Smooth muscle cell (in vitro differentiated cells): ENCODE data around the gene SHISA5. TPM values are rescaled to one million over a fixed set of nuclear protein-coding genes. Genes with fewer than 3 reads are reported as not detected.
"Not testable (repeated sequence)": the region's sequence is repeated elsewhere in the genome, so short reads cannot be mapped to it uniquely, and the experiment has no call there.

ENCODE experiments used
- DNase-seq: peaks from one replicate; lab custom pipeline; 2025; ENCODE audit not compliant: unreplicated experiment; lab: John Stamatoyannopoulos, UW
- H2AFZ ChIP-seq: fragments of 200-600 bp; sonication (generic); 2 replicates; pipeline ENCODE4 v1.6.0; 2016; ENCODE audit warnings: antibody characterized with exemption, low read depth, mild to moderate bottlenecking
- H3F3A ChIP-seq: fragments of 200-600 bp; sonication (generic); 2 replicates; pipeline ENCODE4 v1.6.0; 2017; ENCODE audit warnings: antibody characterized with exemption, low read depth
- H3K27ac ChIP-seq: fragments of 200-600 bp; sonication (generic); 2 replicates; pipeline ENCODE4 v1.5.1; 2016; ENCODE audit warnings: low read depth, mild to moderate bottlenecking
- H3K27me3 ChIP-seq: fragments of 200-600 bp; sonication (generic); 2 replicates; pipeline ENCODE4 v1.6.1; 2016; ENCODE audit warnings: low read depth, mild to moderate bottlenecking
- H3K36me3 ChIP-seq: fragments of 200-600 bp; sonication (generic); 2 replicates; pipeline ENCODE4 v1.5.1; 2016; ENCODE audit warnings: low read depth
- H3K4me1 ChIP-seq: fragments of 200-600 bp; sonication (generic); 2 replicates; pipeline ENCODE4 v1.5.1; 2016; ENCODE audit warnings: low read depth
- H3K4me2 ChIP-seq: fragments of 200-600 bp; sonication (generic); 2 replicates; pipeline ENCODE4 v1.6.0; 2016; ENCODE audit warnings: mild to moderate bottlenecking
- H3K4me3 ChIP-seq: fragments of 200-600 bp; sonication (generic); 2 replicates; pipeline ENCODE4 v1.5.1; 2016; ENCODE audit warnings: mild to moderate bottlenecking
- H3K79me2 ChIP-seq: fragments of 200-600 bp; sonication (generic); 2 replicates; pipeline ENCODE4 v1.6.0; 2016; ENCODE audit warnings: low read depth, mild to moderate bottlenecking
- H3K9ac ChIP-seq: fragments of 200-600 bp; sonication (generic); 2 replicates; pipeline ENCODE4 v1.6.0; 2016; ENCODE audit warnings: low read depth
- H3K9me3 ChIP-seq: fragments of 200-600 bp; sonication (generic); replicated peaks from 2 replicates; pipeline ENCODE4 v1.5.1; 2016; ENCODE audit warnings: low read depth
- H4K20me1 ChIP-seq: fragments of 200-600 bp; sonication (generic); 2 replicates; pipeline ENCODE4 v1.6.0; 2016; ENCODE audit warnings: low read depth
- WGBS: methylation state at CpG from one replicate; pipeline ENCODE4 v1.1.7; 2016; ENCODE audit warnings: low lambda C conversion rate; 5-methylcytosine and 5-hydroxymethylcytosine counted together
- polyA plus RNA-seq: library from polyadenylated mRNA; unstranded; fragments of >200 nt; fragmentation: Nextera tagmentation; extraction: Ambion mirVana; gene quantifications from 2 replicates; pipeline ENCODE4 v1.2.1, GENCODE V29; 2016
- total RNA-seq: library from RNA; depleted of rRNA; stranded (reverse); fragments of >200 nt; gene quantifications from 2 replicates; pipeline ENCODE4 v1.2.3, GENCODE V29; 2014
- TF ChIP-seq, protein P1 (sequence below): fragments of 200-600 bp; sonication (generic); IDR thresholded peaks from 2 replicates; pipeline ENCODE4 v1.5.1; 2017; ENCODE audit warnings: borderline replicate concordance, mild to moderate bottlenecking, antibody characterized with exemption; ENCODE audit not compliant: insufficient read depth, poor library complexity, severe bottlenecking

SHISA5 gene, protein sequence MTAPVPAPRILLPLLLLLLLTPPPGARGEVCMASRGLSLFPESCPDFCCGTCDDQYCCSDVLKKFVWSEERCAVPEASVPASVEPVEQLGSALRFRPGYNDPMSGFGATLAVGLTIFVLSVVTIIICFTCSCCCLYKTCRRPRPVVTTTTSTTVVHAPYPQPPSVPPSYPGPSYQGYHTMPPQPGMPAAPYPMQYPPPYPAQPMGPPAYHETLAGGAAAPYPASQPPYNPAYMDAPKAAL
- 111 and 124 TPM in 2 replicates for total RNA-seq
- polyA plus RNA-seq: 297 and 333 TPM in 2 replicates

DNA sequence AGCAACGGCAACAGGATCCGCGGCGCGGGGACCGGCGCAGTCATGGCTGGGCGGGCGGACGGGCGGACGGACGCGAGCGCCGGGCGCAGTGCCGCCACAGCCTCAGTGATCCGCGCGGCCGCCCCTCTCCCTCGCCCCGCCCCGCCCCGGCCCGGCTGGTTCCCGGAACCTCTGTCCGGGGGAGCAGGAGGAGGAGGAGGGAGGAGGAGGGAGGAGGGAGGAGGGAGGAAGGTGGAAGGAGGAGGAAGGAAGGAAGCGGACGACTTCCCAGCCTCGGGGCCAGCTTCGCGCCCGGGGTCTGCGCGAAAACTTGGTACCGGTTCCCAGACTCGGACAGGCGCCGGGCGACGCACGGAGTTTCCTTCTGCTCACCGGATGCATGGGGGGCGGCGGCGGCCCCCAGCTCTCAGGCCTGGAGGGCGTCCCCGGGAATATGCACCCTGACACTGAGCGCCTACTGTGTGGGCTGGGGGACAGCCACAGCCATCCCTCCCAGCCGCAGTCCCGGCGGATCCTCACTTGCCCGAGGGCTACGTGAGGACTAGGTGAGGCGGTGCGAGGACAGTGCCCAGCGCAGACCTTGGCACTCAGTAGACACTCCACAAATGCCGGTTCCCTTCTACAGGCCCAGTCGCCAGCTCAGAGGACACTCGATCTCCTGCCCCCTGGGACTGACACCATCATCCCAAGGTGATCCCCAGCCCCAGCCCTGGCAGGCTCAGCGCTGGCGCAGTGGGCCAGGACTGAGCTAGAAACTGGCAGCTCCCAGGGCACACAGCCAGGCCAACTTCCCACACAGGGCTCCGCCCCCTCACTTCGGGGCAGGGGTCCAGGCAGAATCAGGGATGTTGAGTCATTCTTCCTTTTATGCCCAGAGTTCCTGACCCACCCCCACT, at the start of gene SHISA5:
Gene SHISA5 (minus strand): TSS at position 124 of the 896 bp plus-strand sequence. CDS start 80 bp downstream, at position 44.
- TF ChIP-seq, protein P1, sequence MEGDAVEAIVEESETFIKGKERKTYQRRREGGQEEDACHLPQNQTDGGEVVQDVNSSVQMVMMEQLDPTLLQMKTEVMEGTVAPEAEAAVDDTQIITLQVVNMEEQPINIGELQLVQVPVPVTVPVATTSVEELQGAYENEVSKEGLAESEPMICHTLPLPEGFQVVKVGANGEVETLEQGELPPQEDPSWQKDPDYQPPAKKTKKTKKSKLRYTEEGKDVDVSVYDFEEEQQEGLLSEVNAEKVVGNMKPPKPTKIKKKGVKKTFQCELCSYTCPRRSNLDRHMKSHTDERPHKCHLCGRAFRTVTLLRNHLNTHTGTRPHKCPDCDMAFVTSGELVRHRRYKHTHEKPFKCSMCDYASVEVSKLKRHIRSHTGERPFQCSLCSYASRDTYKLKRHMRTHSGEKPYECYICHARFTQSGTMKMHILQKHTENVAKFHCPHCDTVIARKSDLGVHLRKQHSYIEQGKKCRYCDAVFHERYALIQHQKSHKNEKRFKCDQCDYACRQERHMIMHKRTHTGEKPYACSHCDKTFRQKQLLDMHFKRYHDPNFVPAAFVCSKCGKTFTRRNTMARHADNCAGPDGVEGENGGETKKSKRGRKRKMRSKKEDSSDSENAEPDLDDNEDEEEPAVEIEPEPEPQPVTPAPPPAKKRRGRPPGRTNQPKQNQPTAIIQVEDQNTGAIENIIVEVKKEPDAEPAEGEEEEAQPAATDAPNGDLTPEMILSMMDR: no peak
- peak within 1 kb of the TSS; percentile 45 for H3K27ac ChIP-seq
- peaks cover 7% of the 10 kb centered on the region for H3F3A ChIP-seq
- peak within 1 kb of the TSS; percentile 70 for H3K4me3 ChIP-seq
- no peaks in the 10 kb centered on the region for H3K27me3 ChIP-seq
- H3K9ac ChIP-seq: peak within 1 kb of the TSS; percentile 57
- 10% methylated on average over 44 of the region's 66 CpGs for WGBS
- H3K4me1 ChIP-seq: peaks cover 5% of the 10 kb centered on the region
- no peaks in the 10 kb centered on the region for H3K79me2 ChIP-seq
- no peaks in the 10 kb centered on the region for H3K9me3 ChIP-seq
- peak; percentile 22 for DNase-seq
- H2AFZ ChIP-seq: peak within 1 kb of the TSS; percentile 69
- H3K4me2 ChIP-seq: peak within 1 kb of the TSS; percentile 96
- H4K20me1 ChIP-seq: no peaks in the 10 kb centered on the region
- no peaks in the 10 kb centered on the region for H3K36me3 ChIP-seq

DNA sequence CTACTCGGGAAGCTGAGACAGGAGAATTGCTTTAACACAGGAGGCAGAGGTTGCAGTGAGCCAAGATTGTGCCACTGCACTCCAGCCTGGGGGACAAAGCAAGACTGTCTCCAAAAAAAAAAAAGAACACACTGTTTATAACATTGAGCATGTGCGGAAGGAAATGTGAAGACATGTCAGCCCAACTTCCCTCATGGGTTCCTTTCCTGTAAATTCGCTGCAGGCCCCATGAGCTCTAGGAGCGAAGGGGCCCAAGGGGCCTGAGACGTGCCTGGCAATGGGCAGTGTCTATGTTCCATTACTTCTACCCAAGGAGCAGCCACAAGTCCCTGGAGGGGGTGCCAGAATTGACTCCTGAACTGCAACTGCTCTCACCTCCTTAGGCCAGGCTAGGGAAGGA, 49.4 kb upstream of the SHISA5 start:
- no peak overlapping the region for H3K27ac ChIP-seq
- no peak overlapping the region for H3K9ac ChIP-seq
- H3K9me3 ChIP-seq: no peaks in the 10 kb centered on the region
- peaks cover 17% of the 10 kb centered on the region for H3K4me1 ChIP-seq
- H4K20me1 ChIP-seq: peaks cover 78% of the 10 kb centered on the region
- H2AFZ ChIP-seq: no peak overlapping the region
- TF ChIP-seq, protein P1: no peak
- DNase-seq: no peak
- no peak overlapping the region for H3K4me2 ChIP-seq
- H3F3A ChIP-seq: peaks cover 4% of the 10 kb centered on the region
- no peaks in the 10 kb centered on the region for H3K36me3 ChIP-seq
- no peaks in the 10 kb centered on the region for H3K27me3 ChIP-seq
- H3K79me2 ChIP-seq: peaks cover 49% of the 10 kb centered on the region
- WGBS: 99% methylated on average over 5 of the region's 5 CpGs
- H3K4me3 ChIP-seq: no peak overlapping the region

- no peak overlapping the region for H3K4me2 ChIP-seq
- no peak for DNase-seq
These were observed 48.4 kb upstream of the SHISA5 start for GRCh38 chr3:48552111-48552951.

GRCh38 chr3:48551651-48552050, 47.7 kb upstream of the SHISA5 start:
- not testable (repeated sequence) for H3K9me3 ChIP-seq, H3K4me2 ChIP-seq, DNase-seq, H3K27me3 ChIP-seq, H2AFZ ChIP-seq, H3K27ac ChIP-seq, H3K36me3 ChIP-seq, H3K9ac ChIP-seq, H3K4me3 ChIP-seq, H3F3A ChIP-seq
- Histone ChIP-seq H4K20me1 (peaks cover 95% of the 10 kb centered on the region), H3K79me2 (peaks cover 49% of the 10 kb centered on the region), H3K4me1 (peaks cover 15% of the 10 kb centered on the region)
- WGBS: 92% methylated on average over 7 of the region's 7 CpGs

More at GRCh38 chr3:48552111-48552951, 48.4 kb upstream of the SHISA5 start:
- H3K4me3 ChIP-seq: no peak overlapping the region
- H3K4me1 ChIP-seq: peaks cover 15% of the 10 kb centered on the region
- H3K9ac ChIP-seq: no peak overlapping the region
- TF ChIP-seq, protein P1: no peak
- H3K27me3 ChIP-seq: no peaks in the 10 kb centered on the region
- no peak overlapping the region for H2AFZ ChIP-seq
- no peaks in the 10 kb centered on the region for H3K9me3 ChIP-seq
- no peaks in the 10 kb centered on the region for H3F3A ChIP-seq
- no peaks in the 10 kb centered on the region for H3K36me3 ChIP-seq
- H3K27ac ChIP-seq: no peak overlapping the region
- peaks cover 88% of the 10 kb centered on the region for H4K20me1 ChIP-seq
- 85% methylated on average over 14 of the region's 14 CpGs for WGBS
- H3K79me2 ChIP-seq: peaks cover 49% of the 10 kb centered on the region
